ENCODE data around the gene DIP2C. TPM values are rescaled to one million over a fixed set of nuclear protein-coding genes. Genes with fewer than 3 reads are reported as not detected.

DIP2C gene
- total RNA-seq, 2 donors from 2014 or later: 13.0 to 13.7 TPM

DNA sequence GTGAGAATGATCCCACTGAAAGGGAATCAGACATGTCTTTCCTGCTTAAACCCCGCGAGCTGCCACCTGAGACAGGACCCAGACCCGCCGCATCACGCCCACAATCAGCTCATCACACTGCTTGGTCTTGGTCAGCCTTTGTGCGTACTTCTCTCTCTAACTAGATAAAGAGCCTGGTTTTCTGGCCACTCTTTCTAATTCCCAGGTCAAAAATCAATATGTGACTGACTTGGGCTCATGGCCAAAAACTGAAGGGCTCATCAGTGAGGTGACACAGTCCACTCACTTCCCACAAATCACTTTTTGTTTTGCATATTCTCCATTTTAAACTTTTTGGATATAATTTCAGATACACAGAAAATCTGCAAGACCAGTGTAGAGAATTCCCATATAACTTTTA lies 247.3 kb downstream of the DIP2C start:
- no peak overlapping the region for H3K9ac ChIP-seq (ENCODE audit: extremely low read depth, low read length, poor library complexity, severe bottlenecking)
- Mint-ChIP-seq H3K36me3 (ENCODE audit: low read depth) (peaks cover 24% of the 10 kb centered on the region), H3K4me3 (no peak overlapping the region), H3K9me3 (peaks cover 4% of the 10 kb centered on the region), H3K4me1 (no peaks in the 10 kb centered on the region), H3K27ac (no peak overlapping the region), H3K27me3 (ENCODE audit: insufficient read depth) (no peaks in the 10 kb centered on the region)
- H3K27ac ChIP-seq (ENCODE audit: low read depth, low read length): no peak overlapping the region
- peaks cover 23% of the 10 kb centered on the region for H3K36me3 ChIP-seq (ENCODE audit: control insufficient read depth, insufficient read depth, low read length)
- no peaks in the 10 kb centered on the region for H3K4me1 ChIP-seq (ENCODE audit: control insufficient read depth, insufficient read depth, low read length)
- H3K4me3 ChIP-seq (ENCODE audit: low read length): no peak overlapping the region
- TF ChIP-seq, protein P1, sequence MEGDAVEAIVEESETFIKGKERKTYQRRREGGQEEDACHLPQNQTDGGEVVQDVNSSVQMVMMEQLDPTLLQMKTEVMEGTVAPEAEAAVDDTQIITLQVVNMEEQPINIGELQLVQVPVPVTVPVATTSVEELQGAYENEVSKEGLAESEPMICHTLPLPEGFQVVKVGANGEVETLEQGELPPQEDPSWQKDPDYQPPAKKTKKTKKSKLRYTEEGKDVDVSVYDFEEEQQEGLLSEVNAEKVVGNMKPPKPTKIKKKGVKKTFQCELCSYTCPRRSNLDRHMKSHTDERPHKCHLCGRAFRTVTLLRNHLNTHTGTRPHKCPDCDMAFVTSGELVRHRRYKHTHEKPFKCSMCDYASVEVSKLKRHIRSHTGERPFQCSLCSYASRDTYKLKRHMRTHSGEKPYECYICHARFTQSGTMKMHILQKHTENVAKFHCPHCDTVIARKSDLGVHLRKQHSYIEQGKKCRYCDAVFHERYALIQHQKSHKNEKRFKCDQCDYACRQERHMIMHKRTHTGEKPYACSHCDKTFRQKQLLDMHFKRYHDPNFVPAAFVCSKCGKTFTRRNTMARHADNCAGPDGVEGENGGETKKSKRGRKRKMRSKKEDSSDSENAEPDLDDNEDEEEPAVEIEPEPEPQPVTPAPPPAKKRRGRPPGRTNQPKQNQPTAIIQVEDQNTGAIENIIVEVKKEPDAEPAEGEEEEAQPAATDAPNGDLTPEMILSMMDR (conservative IDR thresholded peaks at IDR 0.05): no peak
- H3K9me3 ChIP-seq (ENCODE audit: control insufficient read depth, low read length): peaks cover 2% of the 10 kb centered on the region
- DNase-seq: no peak
- 97 to 98% methylated on average over 6 of the region's 6 CpGs for WGBS, 2 experiments (ENCODE audit: insufficient coverage in 1 of 2, insufficient read length in 1 of 2)
- no peaks in the 10 kb centered on the region for H3K27me3 ChIP-seq (ENCODE audit: control insufficient read depth, insufficient read depth, low read length, poor library complexity, severe bottlenecking)

DNA sequence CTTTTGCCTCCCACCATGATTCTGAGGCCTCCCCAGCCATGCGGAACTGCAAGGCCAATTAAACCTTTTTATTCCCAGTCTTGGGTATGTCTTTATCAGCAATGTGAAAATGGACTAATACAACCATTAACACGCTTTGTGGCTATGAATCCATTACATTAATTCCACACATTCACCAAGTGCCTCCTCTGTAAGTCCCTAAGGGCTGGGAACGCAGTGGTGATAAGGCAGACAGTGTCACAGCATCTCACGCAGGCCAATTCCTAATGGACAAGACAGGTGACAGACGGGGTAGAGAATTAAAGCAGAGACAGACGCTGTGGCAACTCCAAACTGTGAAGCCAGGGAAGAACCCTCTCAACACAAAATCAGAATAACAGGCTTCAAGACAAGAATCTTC lies 247.8 kb downstream of the DIP2C start:
- no peak overlapping the region for H3K27ac ChIP-seq (ENCODE audit: low read depth, low read length)
- no peaks in the 10 kb centered on the region for H3K4me1 ChIP-seq (ENCODE audit: control insufficient read depth, insufficient read depth, low read length)
- H3K4me3 Mint-ChIP-seq: no peak overlapping the region
- peaks cover 7% of the 10 kb centered on the region for H3K9me3 ChIP-seq (ENCODE audit: control insufficient read depth, low read length)
- H3K9ac ChIP-seq (ENCODE audit: extremely low read depth, low read length, poor library complexity, severe bottlenecking): no peak overlapping the region
- no peaks in the 10 kb centered on the region for H3K27me3 Mint-ChIP-seq (ENCODE audit: insufficient read depth)
- 91 to 96% methylated on average over 4 to 6 of the region's 6 CpGs for WGBS, 2 experiments (ENCODE audit: insufficient coverage in 1 of 2, insufficient read length in 1 of 2)
- H3K27ac Mint-ChIP-seq: no peak overlapping the region
- H3K4me1 Mint-ChIP-seq: no peaks in the 10 kb centered on the region
- TF ChIP-seq, protein P1 (conservative IDR thresholded peaks at IDR 0.05): no peak
- H3K27me3 ChIP-seq (ENCODE audit: control insufficient read depth, insufficient read depth, low read length, poor library complexity, severe bottlenecking): no peaks in the 10 kb centered on the region
- H3K9me3 Mint-ChIP-seq: peaks cover 8% of the 10 kb centered on the region
- peaks cover 28% of the 10 kb centered on the region for H3K36me3 Mint-ChIP-seq (ENCODE audit: low read depth)
- DNase-seq: no peak
- no peak overlapping the region for H3K4me3 ChIP-seq (ENCODE audit: low read length)
- H3K36me3 ChIP-seq (ENCODE audit: control insufficient read depth, insufficient read depth, low read length): peaks cover 23% of the 10 kb centered on the region

DNA sequence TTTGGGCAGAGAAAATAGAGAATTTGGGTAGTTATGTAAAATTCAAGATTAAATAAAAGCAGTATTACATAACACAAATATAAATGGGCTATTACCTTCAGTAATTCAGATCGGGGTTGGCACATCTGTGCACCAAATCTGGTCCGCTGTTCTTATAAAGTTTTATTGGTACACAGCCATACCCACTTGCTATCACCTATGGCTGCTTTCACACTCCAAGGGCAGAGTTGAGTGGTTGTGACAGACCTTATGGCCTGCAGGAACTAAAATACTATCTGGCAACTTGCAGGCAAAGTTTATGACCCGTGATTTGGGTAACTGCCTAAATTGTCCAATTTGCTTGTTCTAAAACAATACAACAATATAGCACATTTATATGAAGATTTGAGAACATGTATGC lies 249.3 kb downstream of the DIP2C start:
- no peak overlapping the region for H3K27ac ChIP-seq (ENCODE audit: low read depth, low read length)
- Mint-ChIP-seq H3K4me3 (no peak overlapping the region), H3K27me3 (ENCODE audit: insufficient read depth) (no peaks in the 10 kb centered on the region), H3K36me3 (ENCODE audit: low read depth) (peaks cover 25% of the 10 kb centered on the region), H3K9me3 (peaks cover 8% of the 10 kb centered on the region), H3K27ac (no peak overlapping the region), H3K4me1 (no peaks in the 10 kb centered on the region)
- H3K36me3 ChIP-seq (ENCODE audit: control insufficient read depth, insufficient read depth, low read length): peaks cover 21% of the 10 kb centered on the region
- H3K9ac ChIP-seq (ENCODE audit: extremely low read depth, low read length, poor library complexity, severe bottlenecking): no peak overlapping the region
- H3K4me3 ChIP-seq (ENCODE audit: low read length): no peak overlapping the region
- TF ChIP-seq, protein P1 (conservative IDR thresholded peaks at IDR 0.05): no peak
- no peak for DNase-seq
- no peaks in the 10 kb centered on the region for H3K4me1 ChIP-seq (ENCODE audit: control insufficient read depth, insufficient read depth, low read length)
- H3K9me3 ChIP-seq (ENCODE audit: control insufficient read depth, low read length): peaks cover 7% of the 10 kb centered on the region
- H3K27me3 ChIP-seq (ENCODE audit: control insufficient read depth, insufficient read depth, low read length, poor library complexity, severe bottlenecking): no peaks in the 10 kb centered on the region
- 94 to 98% methylated on average over 3 of the region's 3 CpGs for WGBS, 2 experiments (ENCODE audit: insufficient coverage in 1 of 2, insufficient read length in 1 of 2)
